GM19328 (cell line): ENCODE results near the gene SLX4.
"Not testable (repeated sequence)": the region's sequence is repeated elsewhere in the genome, so short reads cannot be mapped to it uniquely, and the experiment has no call there.

ENCODE experiments used
- ATAC-seq: cut with Tn5 transposase; IDR thresholded peaks from one replicate; pipeline ENCODE4 v1.9.1; 2021; ENCODE audit warnings: mild to moderate bottlenecking, moderate library complexity; ENCODE audit not compliant: unreplicated experiment

The SLX4 gene

DNA sequence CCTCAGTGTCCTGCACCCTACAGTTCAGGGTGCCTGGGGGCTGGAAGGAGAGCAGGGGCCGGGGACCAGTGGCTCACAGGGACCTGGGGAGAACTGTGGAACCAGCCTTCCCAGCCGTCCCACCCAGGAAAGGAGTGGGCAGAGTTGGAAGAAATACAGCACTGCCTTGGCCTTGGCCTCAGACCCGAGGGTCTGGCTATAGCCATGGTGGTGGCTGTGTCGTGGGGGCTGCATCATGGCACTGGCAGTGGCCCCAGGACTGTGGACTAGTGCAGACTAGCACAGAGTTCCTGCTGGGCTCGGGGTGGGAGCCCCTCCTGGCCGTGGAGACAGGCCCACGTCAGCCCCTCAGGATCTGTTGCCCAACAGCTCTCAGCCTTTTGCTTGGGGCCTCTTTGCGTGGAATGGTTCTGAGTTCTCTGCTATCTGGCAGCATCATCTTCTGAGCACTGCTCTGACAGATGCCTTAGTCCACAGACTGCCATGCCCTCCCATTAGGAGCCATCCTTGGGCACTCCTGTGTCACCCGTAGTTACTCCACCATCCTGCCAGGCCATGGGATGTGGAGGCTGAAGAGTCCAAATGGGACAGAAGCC, 30.5 kb upstream of the SLX4 start:
- no peak for ATAC-seq

DNA sequence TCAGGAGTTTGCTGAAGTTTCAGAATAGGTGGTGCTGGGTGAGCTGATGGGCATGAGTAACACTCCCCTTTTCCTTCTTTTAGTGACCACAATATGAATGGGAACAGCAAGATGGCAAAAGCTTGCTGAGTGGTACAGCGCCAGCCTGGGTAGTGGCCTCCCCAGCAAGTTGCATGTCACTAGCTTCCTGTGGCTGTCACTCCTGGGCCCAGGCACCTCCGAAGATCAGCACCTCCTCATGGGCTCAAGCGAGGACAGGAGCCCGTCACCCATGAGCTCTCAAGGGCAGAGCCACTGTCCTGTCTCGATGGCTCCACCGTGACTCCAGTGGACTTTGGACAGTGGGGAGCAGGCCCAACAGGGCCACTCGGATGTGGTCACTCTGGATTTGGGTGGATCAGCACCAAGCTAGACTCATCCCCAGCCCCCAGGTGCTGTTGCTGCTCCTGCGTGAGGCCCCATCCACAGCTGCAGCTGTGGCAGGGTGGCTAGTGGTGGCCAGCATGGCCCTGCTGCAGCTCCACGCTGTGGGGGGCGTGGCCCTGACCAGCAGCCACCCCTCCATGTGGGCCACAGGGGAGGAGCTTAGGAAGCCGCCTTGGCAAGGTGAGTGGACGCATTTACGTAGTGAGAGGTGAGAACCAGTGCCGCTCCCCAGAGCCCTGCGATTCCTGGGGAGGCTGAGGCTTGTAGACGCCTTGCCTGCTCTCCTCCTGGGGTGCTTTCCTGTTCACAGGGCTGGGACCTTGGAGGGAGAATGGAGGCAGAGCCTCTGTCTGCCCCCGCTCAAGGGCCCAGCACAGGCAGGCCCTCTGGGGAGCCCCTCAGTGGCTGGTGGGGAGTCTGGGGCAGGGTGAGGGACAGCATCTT, 29.5 kb upstream of the SLX4 start:
- ATAC-seq: no peak

- no peak for ATAC-seq
Measured at GRCh38 chr16:3640207-3640606, 28.8 kb upstream of the SLX4 start.

DNA sequence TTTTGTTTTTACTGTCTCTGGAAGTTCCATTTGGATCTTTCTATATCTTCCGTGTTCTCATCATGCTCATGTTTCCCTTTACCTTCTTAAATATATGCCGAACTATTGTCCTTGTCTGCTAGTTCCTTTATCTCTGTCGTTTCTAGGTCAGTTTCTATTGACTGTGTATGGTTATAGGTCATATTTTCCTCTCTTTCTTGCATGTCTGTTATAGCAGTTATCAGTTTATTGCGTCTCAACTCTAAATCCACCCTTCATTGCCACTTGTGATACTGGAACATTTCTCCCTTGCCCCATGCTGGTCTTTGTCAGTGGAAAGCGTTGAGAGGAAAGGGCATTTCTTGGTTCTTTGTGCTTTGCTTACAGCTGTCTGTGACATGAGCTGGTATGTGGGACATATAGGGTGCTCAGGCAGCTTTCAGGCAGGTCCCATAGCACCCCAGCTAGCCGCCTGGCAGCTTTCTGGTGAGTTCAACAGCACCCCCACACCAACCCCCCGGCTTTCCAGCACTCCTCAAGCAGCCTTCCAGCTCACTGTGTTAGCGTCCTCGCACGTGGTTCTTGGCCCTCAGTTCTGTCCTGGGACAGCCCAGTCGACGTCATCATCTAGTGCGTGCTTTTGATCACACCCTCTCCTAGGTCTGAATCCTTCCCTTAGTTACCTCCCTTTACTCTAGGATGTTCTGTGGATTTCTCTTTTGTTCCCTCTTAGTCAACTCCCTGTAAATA, 27.7 kb upstream of the SLX4 start:
- no peak for ATAC-seq

DNA sequence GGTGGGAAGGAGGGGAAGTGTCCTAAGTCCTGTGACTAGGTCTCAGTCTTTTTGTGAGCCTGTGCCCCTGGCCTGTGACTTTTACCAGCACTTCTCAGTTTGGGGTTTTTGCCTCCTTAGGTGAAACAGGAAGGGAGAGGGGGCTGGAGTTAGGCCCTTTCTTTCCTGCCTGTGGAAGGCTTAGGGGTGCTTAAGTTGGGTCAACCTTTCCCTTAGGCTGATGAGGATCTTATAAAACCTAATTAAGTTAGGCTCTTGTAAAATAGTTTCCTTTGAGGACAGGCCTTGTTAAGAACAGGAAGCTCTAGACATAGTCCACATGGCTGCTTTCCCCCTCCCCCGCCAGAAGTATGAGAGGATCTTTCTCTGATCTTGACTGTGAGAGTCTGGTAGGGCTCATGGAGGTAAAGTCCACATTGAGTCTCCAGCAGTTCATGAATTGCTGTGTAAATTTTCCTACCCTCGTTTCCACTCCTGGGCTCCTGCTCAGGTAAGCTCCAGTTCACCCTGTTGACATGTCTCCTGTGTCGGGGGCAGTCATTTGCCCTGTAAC, 26.0 kb upstream of the SLX4 start:
- no peak for ATAC-seq

DNA sequence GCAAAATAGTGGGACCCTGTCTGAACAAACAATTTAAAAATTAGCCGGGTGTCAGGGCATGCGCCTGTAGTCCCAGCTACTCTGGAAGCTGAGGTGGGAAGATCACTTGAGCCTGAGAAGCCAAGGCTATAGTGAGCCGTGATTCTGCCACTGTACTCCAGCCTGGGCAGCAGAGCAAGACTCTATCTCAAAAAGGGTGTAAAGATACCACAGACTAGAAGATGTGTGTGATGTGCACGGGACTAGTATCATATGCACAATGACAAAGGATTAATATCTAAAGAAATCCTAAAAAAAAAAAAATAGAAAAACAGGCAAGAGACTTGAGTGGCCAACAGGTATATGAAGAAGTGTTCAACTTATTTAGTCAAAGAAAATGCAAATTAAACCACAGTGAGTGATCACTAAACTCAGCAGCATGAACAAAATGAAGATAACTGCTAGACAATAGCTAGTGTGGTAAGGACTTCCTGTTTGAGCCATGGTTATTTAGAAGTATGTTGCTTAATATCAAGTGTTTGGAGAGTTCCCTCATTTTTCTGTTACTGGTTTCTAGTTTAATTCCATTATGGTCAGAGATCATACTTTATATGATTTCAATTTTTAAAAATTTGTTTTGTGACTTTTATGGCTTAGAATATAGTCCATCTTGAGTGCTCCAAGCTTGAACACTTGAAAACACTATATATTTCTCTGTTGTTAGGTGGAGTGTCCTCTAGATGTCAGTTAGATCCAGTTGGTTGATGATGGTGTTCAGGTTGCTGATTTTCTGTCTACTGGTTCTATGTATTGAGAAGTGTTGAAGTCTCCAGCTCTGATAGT, 14.7 kb upstream of the SLX4 start:
- ATAC-seq: no peak

DNA sequence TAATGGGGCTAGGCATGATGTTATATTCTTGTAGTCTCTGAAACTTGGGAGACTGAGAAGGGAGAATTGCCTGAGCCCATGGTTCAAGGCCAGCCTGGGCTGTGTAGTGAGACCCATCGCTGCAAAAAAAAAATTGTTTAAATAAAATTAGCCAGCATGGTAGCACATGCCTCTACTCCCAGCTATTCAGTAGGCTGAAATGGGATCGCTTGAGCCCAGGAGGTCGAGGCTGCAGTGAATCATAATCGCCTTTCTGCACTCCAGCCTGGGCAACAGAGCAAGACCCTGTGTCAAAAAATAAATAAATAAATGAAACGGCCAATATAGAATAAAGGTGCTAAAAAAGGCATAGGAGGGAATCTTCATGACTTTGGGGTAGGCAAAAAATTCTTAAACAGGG, 13.9 kb upstream of the SLX4 start:
- no peak for ATAC-seq

DNA sequence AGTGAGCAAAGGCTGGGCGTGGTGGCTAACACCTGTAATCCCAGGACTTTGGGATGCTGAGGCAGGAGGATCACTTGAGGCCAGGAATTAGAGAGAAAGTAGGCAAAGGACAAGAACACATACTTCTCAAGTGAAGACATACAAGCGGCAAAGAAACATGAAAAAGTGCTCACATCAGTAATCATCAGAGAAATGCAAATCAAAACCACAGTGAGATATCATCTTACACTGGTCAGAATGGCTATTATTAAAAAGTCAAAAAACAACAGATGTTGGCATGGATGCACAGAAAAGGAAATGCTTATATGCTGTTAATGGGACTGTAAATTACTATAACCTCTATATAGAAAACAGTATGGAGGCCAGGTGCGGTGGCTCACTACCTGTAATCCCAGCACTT, 12.2 kb upstream of the SLX4 start:
- ATAC-seq: no peak

- no peak for ATAC-seq
Measured at GRCh38 chr16:3618769-3619141, 7.3 kb upstream of the SLX4 start.

DNA sequence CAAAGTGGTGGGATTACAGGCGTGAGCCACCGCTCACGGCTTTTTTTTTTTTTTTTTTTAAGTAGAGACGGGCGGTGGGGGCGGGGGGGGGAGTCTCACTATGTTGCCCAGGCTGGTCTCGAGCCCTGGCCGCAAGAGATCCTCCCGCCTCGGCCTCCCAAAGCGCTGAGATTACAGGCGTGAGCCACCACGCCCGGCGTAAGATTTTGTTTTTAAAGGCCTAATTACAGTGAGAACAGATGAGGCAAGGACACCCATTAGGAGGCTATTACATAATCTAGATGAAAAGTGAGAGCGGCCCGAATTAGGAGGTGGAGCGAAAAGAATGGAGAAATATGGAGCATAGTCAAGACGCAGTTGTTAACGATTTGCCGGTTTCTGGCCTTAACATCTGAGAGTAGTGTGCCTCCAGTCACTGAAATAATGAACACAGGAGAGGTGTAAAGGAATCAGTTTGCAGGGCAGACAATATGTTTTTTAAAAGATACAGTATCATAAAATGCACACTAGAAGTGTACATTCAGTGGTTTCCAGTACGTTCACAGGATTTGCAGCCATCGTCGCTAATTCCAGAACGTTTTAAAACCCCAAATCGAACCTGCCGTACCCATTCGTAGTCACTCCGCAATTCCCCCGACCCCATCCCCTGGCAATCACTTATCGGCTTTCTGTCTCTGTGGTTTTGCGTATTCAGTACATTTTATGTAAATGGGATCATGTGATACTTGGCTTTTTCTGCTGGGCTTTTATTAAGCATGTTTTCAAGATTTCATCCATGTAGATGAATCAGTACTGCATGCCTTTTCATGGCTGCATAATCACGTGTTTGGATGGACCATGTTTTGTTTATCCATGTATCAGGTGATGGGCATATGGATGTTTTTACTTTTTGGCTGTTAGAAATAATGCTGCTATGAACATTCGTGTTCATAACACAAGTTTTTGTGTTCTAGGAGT, 1.4 kb upstream of the SLX4 start:
- ATAC-seq: no peak

GRCh38 chr16:3610698-3611145, 684 bp downstream of the SLX4 start:
- ATAC-seq: no peak

DNA sequence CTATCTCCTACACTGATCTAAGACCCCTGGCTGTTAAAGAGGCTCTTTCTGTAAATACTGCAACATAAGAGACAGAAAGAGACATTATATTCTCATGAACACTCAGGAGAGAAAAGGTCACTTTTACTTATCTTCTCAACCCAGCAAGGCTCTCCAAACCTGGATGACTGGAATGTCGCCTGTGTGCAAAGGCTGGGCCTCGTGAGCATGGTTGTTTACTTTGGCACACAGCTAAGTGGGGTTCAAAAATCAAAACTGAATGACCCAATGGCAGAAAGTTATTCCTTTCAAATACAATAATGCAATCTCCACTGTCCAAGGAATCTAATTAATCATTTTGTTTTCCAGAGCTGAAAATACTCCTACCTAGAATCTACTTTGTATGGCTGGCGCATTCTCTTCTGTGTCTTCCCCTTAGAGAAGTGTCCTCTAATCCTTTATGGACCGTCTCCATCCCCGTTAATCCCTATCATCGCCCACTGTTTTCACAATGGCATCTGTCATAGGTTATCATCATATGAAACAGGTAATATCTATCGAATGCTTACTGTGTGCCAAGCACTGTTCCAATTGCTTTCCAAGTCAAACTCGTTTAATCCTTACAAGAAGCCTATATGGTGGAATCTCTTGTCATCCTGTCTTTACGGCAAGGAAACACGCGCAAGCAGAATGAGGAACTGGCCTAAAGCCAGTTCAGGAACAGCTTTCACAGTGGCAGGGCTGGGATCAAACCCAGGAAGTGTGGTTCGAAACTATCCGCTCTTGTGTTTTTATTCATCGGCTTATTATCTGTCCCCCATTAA, 1.3 kb downstream of the SLX4 start:
- no peak for ATAC-seq

GRCh38 chr16:3608976-3609375, 2.4 kb downstream of the SLX4 start:
- ATAC-seq: not testable (repeated sequence)

GRCh38 chr16:3608069-3608468, 3.3 kb downstream of the SLX4 start:
- ATAC-seq: no peak

GRCh38 chr16:3607634-3608033, 3.8 kb downstream of the SLX4 start:
- ATAC-seq: no peak

DNA sequence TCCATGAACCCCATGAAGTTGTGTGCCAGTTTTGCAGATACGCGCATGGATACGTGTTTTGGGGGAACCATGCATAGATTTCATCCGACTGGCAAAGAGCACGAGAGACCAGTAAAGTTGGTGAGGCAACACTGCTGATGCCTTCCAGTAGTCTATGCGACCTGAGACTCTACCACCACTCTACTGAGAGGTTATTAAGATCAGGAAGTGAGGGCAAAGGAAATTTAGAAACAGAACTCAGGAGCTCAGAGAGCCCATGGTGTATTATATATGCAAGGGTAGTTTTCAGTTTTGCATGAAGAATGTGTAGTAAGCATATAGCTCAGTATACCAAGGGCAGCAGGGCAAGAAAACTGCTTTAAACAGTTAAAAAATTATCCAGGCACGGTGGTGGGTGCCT, 4.2 kb downstream of the SLX4 start:
- ATAC-seq: no peak

DNA sequence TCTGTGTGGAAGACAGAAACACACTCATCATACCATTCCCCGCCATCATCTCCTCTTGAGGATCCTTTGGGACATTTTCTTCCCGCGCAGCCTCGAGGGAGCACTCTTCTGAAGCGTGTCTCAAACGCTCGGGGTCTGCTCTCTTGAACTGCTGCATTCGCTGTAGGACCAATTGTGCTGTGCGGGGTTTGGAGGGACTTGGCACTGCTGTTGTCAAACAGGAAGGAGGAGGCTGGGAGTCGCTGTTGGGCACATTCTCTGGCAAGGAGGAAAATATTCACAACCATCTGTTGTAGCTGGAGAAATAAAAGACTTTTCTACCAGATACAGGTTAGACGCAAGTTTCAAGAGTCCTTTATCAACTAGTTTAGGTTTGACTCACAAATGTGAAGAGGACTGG, 5.0 kb downstream of the SLX4 start:
- ATAC-seq: no peak

DNA sequence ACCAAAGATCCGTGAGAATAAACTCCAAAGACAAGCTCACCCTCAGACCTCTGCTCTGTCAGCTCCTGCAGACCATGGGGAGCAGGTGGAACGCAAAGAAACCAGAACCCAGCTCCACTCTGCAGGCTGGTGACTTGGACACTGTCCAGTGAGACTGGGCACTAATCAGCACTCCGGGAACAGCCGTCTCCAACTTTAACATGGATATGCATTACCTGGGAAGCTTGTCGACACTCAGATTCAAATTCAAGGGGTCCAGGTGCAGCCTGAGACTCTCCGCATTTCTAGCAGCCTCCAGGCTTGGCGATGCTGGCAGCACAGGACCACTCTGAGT, 9.1 kb downstream of the SLX4 start:
- ATAC-seq: no peak
